ENCODE results near the gene URB1.
"Not testable (repeated sequence)": the region's sequence is repeated elsewhere in the genome, so short reads cannot be mapped to it uniquely, and the experiment has no call there.

Gene URB1

GRCh38 chr21:32392880-32393676 lies at the start of gene URB1:
URB1 (minus strand) TSS chr21:32393012; CDS start chr21:32392910, 102 bp downstream.
- DNase-seq (ENCODE audit: extremely low read depth in 1 of 2, low read depth in 1 of 2): peak; percentile 81 to 94

GRCh38 chr21:32437729-32438128 lies 44.9 kb upstream of the URB1 start:
- DNase-seq (ENCODE audit: extremely low read depth in 1 of 2, low read depth in 1 of 2): no peak

GRCh38 chr21:32432982-32433660 lies 40.3 kb upstream of the URB1 start:
- DNase-seq (ENCODE audit: extremely low read depth in 1 of 2, low read depth in 1 of 2): not testable (repeated sequence)

- DNase-seq (ENCODE audit: extremely low read depth in 1 of 2, low read depth in 1 of 2): no peak
Measured at GRCh38 chr21:32427958-32428623, 35.3 kb upstream of the URB1 start.

GRCh38 chr21:32426592-32427051 lies 33.8 kb upstream of the URB1 start:
- DNase-seq (ENCODE audit: extremely low read depth in 1 of 2, low read depth in 1 of 2): no peak

- no peak for DNase-seq (ENCODE audit: extremely low read depth in 1 of 2, low read depth in 1 of 2)
Measured at GRCh38 chr21:32426066-32426465, 33.3 kb upstream of the URB1 start.

GRCh38 chr21:32425628-32426027 lies 32.8 kb upstream of the URB1 start:
- no peak for DNase-seq (ENCODE audit: extremely low read depth in 1 of 2, low read depth in 1 of 2)

GRCh38 chr21:32424674-32425073 lies 31.9 kb upstream of the URB1 start:
- no peak for DNase-seq (ENCODE audit: extremely low read depth in 1 of 2, low read depth in 1 of 2)

- no peak for DNase-seq (ENCODE audit: extremely low read depth in 1 of 2, low read depth in 1 of 2)
Measured at GRCh38 chr21:32424191-32424535, 31.4 kb upstream of the URB1 start.

GRCh38 chr21:32423320-32424190 lies 30.7 kb upstream of the URB1 start:
- no peak for DNase-seq (ENCODE audit: extremely low read depth in 1 of 2, low read depth in 1 of 2)

- DNase-seq (ENCODE audit: extremely low read depth in 1 of 2, low read depth in 1 of 2): no peak
Measured at GRCh38 chr21:32422064-32422463, 29.3 kb upstream of the URB1 start.

- DNase-seq (ENCODE audit: extremely low read depth in 1 of 2, low read depth in 1 of 2): no peak
Measured at GRCh38 chr21:32418146-32418545, 25.3 kb upstream of the URB1 start.

GRCh38 chr21:32415451-32416398 lies 22.9 kb upstream of the URB1 start:
- DNase-seq (ENCODE audit: extremely low read depth in 1 of 2, low read depth in 1 of 2): no peak

GRCh38 chr21:32414579-32415358 lies 22.0 kb upstream of the URB1 start:
- no peak for DNase-seq (ENCODE audit: extremely low read depth in 1 of 2, low read depth in 1 of 2)

- DNase-seq (ENCODE audit: extremely low read depth in 1 of 2, low read depth in 1 of 2): no peak
Measured at GRCh38 chr21:32413697-32414578, 21.1 kb upstream of the URB1 start.

- DNase-seq (ENCODE audit: extremely low read depth in 1 of 2, low read depth in 1 of 2): no peak
Measured at GRCh38 chr21:32413015-32413504, 20.2 kb upstream of the URB1 start.

- DNase-seq (ENCODE audit: extremely low read depth in 1 of 2, low read depth in 1 of 2): peak in 1 of 2 donors; percentile 60
Measured at GRCh38 chr21:32412162-32413014, 19.6 kb upstream of the URB1 start, which contains the start of gene EVA1C. EVA1C (plus strand) TSS chr21:32412706; CDS start chr21:32412854, 148 bp downstream.

Data from activated CD8-positive, alpha-beta memory T cell treated with anti-CD3 and anti-CD28 coated beads for 1 hour (primary cell).